IMR-90 (cell line): ENCODE results near the gene RRP7A. TPM values are rescaled to one million over a fixed set of nuclear protein-coding genes. Genes with fewer than 3 reads are reported as not detected.
"Not testable (repeated sequence)": the region's sequence is repeated elsewhere in the genome, so short reads cannot be mapped to it uniquely, and the experiment has no call there.

Experiments used
- ATAC-seq: fragments of 200-7000 bp; cut with Tn5 transposase; 2 replicates; pipeline ENCODE4 v1.9.1; 2020; ENCODE audit warnings: low read depth, mild to moderate bottlenecking, moderate library complexity
- BruUV-seq: library from RNA; stranded (reverse); fragments of 400-500 nt; replicated peaks from 2 replicates; lab custom pipeline; 2021; lab: Mats Ljungman, UMichigan
- CTCF ChIA-PET: fragments of 300-600 bp; formaldehyde crosslinking; extraction: SDS; loops from one replicate; lab custom pipeline; 2021; ENCODE audit warnings: antibody characterized with exemption; lab: Yijun Ruan, JAX
- POLR2A ChIA-PET: fragments of 300-600 bp; sonication (Branson Sonifier 250); formaldehyde crosslinking; loops from one replicate; lab custom pipeline; 2022; ENCODE audit warnings: antibody characterized with exemption; ENCODE audit not compliant: unreplicated experiment; lab: Charles Lee
- DNase-seq: peaks from one replicate; pipeline ENCODE4 v3.0.0; 2013
- H2AFZ ChIP-seq: replicated peaks from 2 replicates; pipeline ENCODE3; 2013; ENCODE audit warnings: low read length, mild to moderate bottlenecking; ENCODE audit not compliant: poor library complexity
- H2AK5ac ChIP-seq: 2 replicates; pipeline ENCODE4 v1.6.1; 2013; ENCODE audit warnings: low read depth, low read length, inconsistent platforms
- H2AK9ac ChIP-seq: replicated peaks from 2 replicates; pipeline ENCODE3; 2013; ENCODE audit warnings: mild to moderate bottlenecking, low read depth, low read length, moderate library complexity; ENCODE audit not compliant: poor library complexity
- H2BK120ac ChIP-seq: 2 replicates; pipeline ENCODE4 v1.6.1; 2013; ENCODE audit warnings: low read depth, low read length, inconsistent platforms
- H2BK15ac ChIP-seq: 3 replicates; pipeline ENCODE4 v1.6.1; 2013; ENCODE audit warnings: low read depth, low read length, inconsistent platforms
- H2BK20ac ChIP-seq: 2 replicates; pipeline ENCODE4 v1.6.1; 2013; ENCODE audit warnings: low read depth, mild to moderate bottlenecking, inconsistent platforms, low read length, moderate library complexity
- H2BK5ac ChIP-seq: 2 replicates; pipeline ENCODE4 v1.6.1; 2013; ENCODE audit warnings: mild to moderate bottlenecking, low read depth, low read length, inconsistent platforms; ENCODE audit not compliant: poor library complexity, severe bottlenecking
- H3K14ac ChIP-seq: replicated peaks from 2 replicates; pipeline ENCODE4 v1.6.1; 2013; ENCODE audit warnings: low read depth, low read length, inconsistent platforms
- H3K18ac ChIP-seq: 2 replicates; pipeline ENCODE4 v1.6.1; 2013; ENCODE audit warnings: low read depth, low read length, control low read depth
- H3K23ac ChIP-seq: 2 replicates; pipeline ENCODE4 v1.6.1; 2013; ENCODE audit warnings: low read depth, low read length, inconsistent platforms
- H3K27ac ChIP-seq: 2 replicates; pipeline ENCODE4 v1.5.1; 2013; ENCODE audit warnings: mild to moderate bottlenecking, control low read depth, low read length; ENCODE audit not compliant: insufficient read depth
- H3K27me3 ChIP-seq: 2 replicates; pipeline ENCODE4 v1.6.1; 2013; ENCODE audit warnings: low read length; ENCODE audit not compliant: control insufficient read depth, insufficient read depth
- H3K36me3 ChIP-seq: 2 replicates; pipeline ENCODE4 v1.6.1; 2013; ENCODE audit warnings: low read length, mixed read lengths; ENCODE audit not compliant: control insufficient read depth, insufficient read depth
- H3K4ac ChIP-seq: 2 replicates; pipeline ENCODE4 v1.6.1; 2013; ENCODE audit warnings: low read depth, low read length, inconsistent platforms
- H3K4me1 ChIP-seq: 2 replicates; pipeline ENCODE4 v1.6.1; 2013; ENCODE audit warnings: low read length, mixed read lengths; ENCODE audit not compliant: control insufficient read depth, insufficient read depth
- H3K4me2 ChIP-seq: 2 replicates; pipeline ENCODE4 v1.6.1; 2013; ENCODE audit warnings: low read depth, mild to moderate bottlenecking, control low read depth, low read length, moderate library complexity
- H3K4me3 ChIP-seq: 2 replicates; pipeline ENCODE4 v1.5.1; 2013; ENCODE audit warnings: low read depth, mild to moderate bottlenecking, control low read depth, low read length, moderate library complexity; ENCODE audit not compliant: insufficient read depth
- H3K56ac ChIP-seq: 2 replicates; pipeline ENCODE4 v1.6.1; 2013; ENCODE audit warnings: low read length, inconsistent platforms; ENCODE audit not compliant: insufficient read depth; ENCODE audit errors: extremely low read depth
- H3K79me1 ChIP-seq, 2 experiments: 2 replicates each; pipeline ENCODE4 v1.6.1; 2013; ENCODE audit warnings: low read length in 2 of 2, inconsistent platforms in 1 of 2, low read depth in 1 of 2
- H3K9ac ChIP-seq: 2 replicates; pipeline ENCODE4 v1.6.1; 2013; ENCODE audit warnings: low read depth, low read length, control low read depth
- H3K9me1 ChIP-seq: 2 replicates; pipeline ENCODE4 v1.6.1; 2013; ENCODE audit warnings: low read length, inconsistent platforms; ENCODE audit not compliant: insufficient read depth
- H3K9me3 ChIP-seq: 2 replicates; pipeline ENCODE4 v1.6.1; 2013; ENCODE audit warnings: low read length; ENCODE audit not compliant: control insufficient read depth, insufficient read depth
- H4K20me1 ChIP-seq: 2 replicates; pipeline ENCODE4 v1.6.1; 2013; ENCODE audit warnings: low read length, inconsistent platforms; ENCODE audit not compliant: insufficient read depth
- H4K5ac ChIP-seq: 2 replicates; pipeline ENCODE4 v1.6.1; 2013; ENCODE audit warnings: mild to moderate bottlenecking, low read depth, low read length, control low read depth
- H4K8ac ChIP-seq, 2 experiments: 2 replicates each; pipeline ENCODE4 v1.6.1; 2013; ENCODE audit warnings: low read depth in 2 of 2, low read length in 2 of 2, control low read depth in 1 of 2, inconsistent platforms in 1 of 2
- H4K91ac ChIP-seq: 2 replicates; pipeline ENCODE4 v1.6.1; 2013; ENCODE audit warnings: low read depth, low read length, inconsistent platforms; ENCODE audit not compliant: insufficient read depth
- WGBS, 2 experiments: methylation state at CpG; one replicate each; pipeline versions ENCODE4 v1.1.5 to v1.1.7; 2013; ENCODE audit warnings: missing lambda C conversion rate in 2 of 2; ENCODE audit not compliant: insufficient read length in 1 of 2; ENCODE audit errors: extremely low coverage in 2 of 2; 5-methylcytosine and 5-hydroxymethylcytosine counted together
- dilution Hi-C: fragments of 300-500 bp; cut with HindIII; formaldehyde crosslinking; loops from one replicate; pipeline ENCODE4 v1.14.3; 2018; ENCODE audit warnings: low sequenced_read_pairs; ENCODE audit not compliant: unreplicated experiment
- in situ Hi-C: fragments of 300-500 bp; cut with MboI; formaldehyde crosslinking; loops from 3 replicates; pipeline ENCODE4 v1.14.3; 2019; ENCODE audit warnings: low sequenced_read_pairs, inconsistent platforms, mixed read lengths
- intact Hi-C: fragments of 100-400 bp; cut with micrococcal nuclease; formaldehyde crosslinking; loops from 2 replicates; pipeline ENCODE4 v1.10.0; 2022
- polyA plus RNA-seq, 3 experiments: library from polyadenylated mRNA; depleted of rRNA; stranded (reverse); fragments of >200 nt; gene quantifications; 2 replicates each; pipeline ENCODE4 v1.2.3, GENCODE V29; 2012; ENCODE audit warnings: low replicate concordance in 1 of 3
- total RNA-seq: library from RNA; depleted of rRNA; stranded (reverse); fragments of >200 nt; gene quantifications from 2 replicates; pipeline ENCODE4 v1.2.3, GENCODE V29; 2012

Gene RRP7A
- total and polyA plus RNA-seq, 2 of the 4 experiments (the other 2 are of a cell fraction) = 25.5 to 29.2 TPM

- H2AK9ac ChIP-seq, H3K18ac ChIP-seq, H2BK15ac ChIP-seq, H2BK5ac ChIP-seq, H3K23ac ChIP-seq, H3K9me3 ChIP-seq, H3K4me3 ChIP-seq, POLR2A ChIA-PET, H3K79me1 ChIP-seq, H2BK120ac ChIP-seq, H3K4me2 ChIP-seq, H3K27me3 ChIP-seq, H3K27ac ChIP-seq, H2BK20ac ChIP-seq, H4K5ac ChIP-seq, DNase-seq, H4K8ac ChIP-seq, intact Hi-C loops, ATAC-seq, BruUV-seq, H4K91ac ChIP-seq, H3K36me3 ChIP-seq, H2AFZ ChIP-seq, H3K9me1 ChIP-seq, dilution Hi-C loops, H2AK5ac ChIP-seq, H3K4ac ChIP-seq, H3K9ac ChIP-seq, H3K14ac ChIP-seq, in situ Hi-C loops, H4K20me1 ChIP-seq, CTCF ChIA-PET, H3K4me1 ChIP-seq, H3K56ac ChIP-seq: not testable (repeated sequence)
- 10% methylated on average over 2 of the region's 10 CpGs; no CpG with 5 or more reads in 1 of the 2 experiments for WGBS, 2 experiments
These were observed 10.6 kb downstream of the RRP7A start for GRCh38 chr22:42508975-42509364.

- H3K9me3 ChIP-seq, H4K5ac ChIP-seq, H3K4me3 ChIP-seq, H2AK9ac ChIP-seq, BruUV-seq, H3K4me2 ChIP-seq, H2BK15ac ChIP-seq, ATAC-seq, H3K23ac ChIP-seq, H2BK5ac ChIP-seq, H2BK120ac ChIP-seq, H3K18ac ChIP-seq, H3K9me1 ChIP-seq, H4K8ac ChIP-seq, H3K27ac ChIP-seq, H3K9ac ChIP-seq, in situ Hi-C loops, H3K56ac ChIP-seq, H3K27me3 ChIP-seq, H3K36me3 ChIP-seq, H2AFZ ChIP-seq, H4K91ac ChIP-seq, H3K4me1 ChIP-seq, H3K4ac ChIP-seq, H2BK20ac ChIP-seq, H4K20me1 ChIP-seq, H2AK5ac ChIP-seq, DNase-seq, dilution Hi-C loops, CTCF ChIA-PET, intact Hi-C loops, H3K14ac ChIP-seq, H3K79me1 ChIP-seq: not testable (repeated sequence)
- POLR2A ChIA-PET = interaction anchor here (0.6 kb wide), 3 partner anchors 19 to 124 kb away, joined by 4 to 13 read pairs (median 5); no protein-coding TSS in a partner anchor
- 80% methylated on average over 1 of the region's 11 CpGs; no CpG with 5 or more reads in 1 of the 2 experiments for WGBS, 2 experiments
These were observed 11.1 kb downstream of the RRP7A start for GRCh38 chr22:42508327-42508974.
